SK-N-MC (cell line): Measurements from ENCODE around the gene DYNC1LI1.

ENCODE experiments used
- EZH2 ChIP-seq: fragments of 200-600 bp; sonication (generic); IDR thresholded peaks from one replicate; pipeline ENCODE4 v1.6.1; 2017; ENCODE audit warnings: antibody characterized with exemption
- FOXP2 ChIP-seq: optimal IDR thresholded peaks from 2 replicates; pipeline ENCODE3; 2011; ENCODE audit warnings: mild to moderate bottlenecking, moderate library complexity; ENCODE audit not compliant: insufficient read depth; ENCODE audit errors: extremely low read length, control extremely low read depth
- POLR2AphosphoS5 ChIP-seq: IDR thresholded peaks from 2 replicates; pipeline ENCODE4 v1.6.1; 2012; ENCODE audit warnings: mild to moderate bottlenecking, low read depth, low read length, borderline replicate concordance

DNA sequence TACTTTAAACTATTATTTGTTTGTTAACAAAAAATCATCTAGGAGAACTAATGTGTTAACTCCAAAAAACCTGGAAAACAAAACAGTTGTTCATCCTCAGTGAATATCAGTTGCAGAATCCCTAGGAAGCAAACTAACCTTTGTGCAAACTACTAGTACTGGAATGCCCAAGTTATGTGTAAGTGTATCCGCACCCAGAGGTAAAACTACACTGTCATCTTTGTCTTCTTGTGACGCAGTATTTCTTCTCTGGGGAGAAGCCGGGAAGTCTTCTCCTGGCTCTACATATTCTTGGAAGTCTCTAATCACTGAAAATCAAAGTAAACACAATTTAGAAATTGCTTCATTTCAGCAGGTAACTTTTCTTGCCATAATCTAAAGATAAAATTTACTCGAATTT lies 29.8 kb downstream of the DYNC1LI1 start:
- TF ChIP-seq EZH2 (no peak), POLR2AphosphoS5 (no peak), FOXP2 (no peak)
